HT1080 (cell line): ENCODE results near the gene GATA5. TPM values are rescaled to one million over a fixed set of nuclear protein-coding genes. Genes with fewer than 3 reads are reported as not detected.

Source experiments
- DNase-seq: peaks from one replicate; pipeline ENCODE4 v3.0.0-alpha.2; 2015; ENCODE audit warnings: low read depth
- total RNA-seq: library from RNA; depleted of rRNA; stranded (reverse); fragments of >200 nt; shearing (Covaris generic); gene quantifications from 2 replicates; pipeline ENCODE4 v1.2.3, GENCODE V29; 2014

The GATA5 gene
- total RNA-seq, 1 experiment from 2014 or later: not detected

DNA sequence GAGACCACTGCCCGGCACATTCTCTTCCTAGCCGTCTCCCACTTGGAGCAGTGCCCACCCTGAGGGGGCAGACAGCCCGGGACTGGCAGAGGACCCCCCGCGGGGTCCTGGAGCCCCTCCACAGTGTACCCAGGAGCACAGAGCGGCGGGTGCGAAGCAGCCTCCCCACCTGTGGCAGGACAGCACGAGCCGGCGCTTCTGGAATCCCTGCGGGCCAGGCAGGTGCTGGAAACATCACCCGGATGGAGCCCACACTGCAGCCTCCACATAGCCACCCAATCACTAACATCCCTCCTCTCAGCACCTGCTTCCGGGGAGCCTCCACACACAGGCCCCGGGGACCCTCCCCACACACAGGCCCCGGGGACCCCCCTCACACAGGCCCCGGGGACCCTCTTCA lies 18.7 kb downstream of the GATA5 start:
- no peak for DNase-seq

DNA sequence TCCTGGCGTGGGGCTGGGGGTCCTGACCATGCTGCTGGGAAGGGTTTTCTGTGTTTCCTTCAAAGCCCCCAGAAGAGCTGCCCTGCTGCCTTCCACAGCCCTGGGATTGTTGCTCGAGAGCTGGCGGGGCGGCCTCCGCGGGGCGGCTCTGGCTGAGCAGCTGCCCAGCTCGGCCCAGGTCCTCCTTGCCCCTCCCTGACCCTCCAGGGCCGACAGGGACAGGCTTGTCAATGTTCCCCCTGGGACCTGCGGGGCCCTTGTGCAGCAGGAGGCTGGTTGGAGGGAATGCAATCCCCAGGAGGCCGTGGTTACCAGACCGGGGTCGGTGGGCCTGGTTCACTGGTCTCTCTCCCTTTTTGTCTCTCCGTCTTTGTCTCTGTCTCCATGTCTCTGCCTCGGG lies 19.9 kb downstream of the GATA5 start:
- DNase-seq: no peak

DNA sequence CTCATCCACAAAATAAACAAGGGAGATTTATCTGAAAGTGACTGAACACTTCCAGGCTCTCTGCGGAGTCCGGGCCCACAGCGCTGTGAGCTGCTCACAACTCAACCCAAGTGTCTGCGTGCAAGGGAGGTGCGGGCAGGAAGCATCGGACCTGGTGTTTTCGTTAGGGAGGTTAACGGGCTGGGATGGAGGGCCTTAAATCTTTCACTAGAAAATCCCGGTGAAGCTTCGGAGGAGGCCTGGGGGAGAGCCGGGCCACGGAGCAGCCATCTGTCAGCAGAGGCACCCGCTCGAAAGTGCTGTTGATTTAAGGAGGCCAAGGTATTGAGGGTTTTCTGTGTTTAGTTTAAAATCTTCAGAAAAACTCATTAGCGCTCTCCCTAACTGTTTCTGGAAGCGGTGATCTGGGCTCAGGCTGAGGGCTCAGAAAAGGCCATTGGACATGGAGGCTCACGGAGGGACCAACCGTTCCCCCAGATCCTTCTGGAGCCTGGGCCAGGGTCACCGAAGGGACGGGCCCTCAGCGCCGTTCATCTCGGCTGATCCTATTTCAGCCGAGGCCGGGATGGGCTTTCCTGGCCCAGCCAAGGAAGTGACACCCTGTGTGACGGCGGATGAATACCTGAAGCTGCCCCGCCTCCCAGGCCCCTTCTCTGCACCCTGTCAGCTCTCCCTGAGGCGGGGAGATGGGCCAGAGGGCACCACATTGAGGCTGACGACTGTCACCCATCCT lies 20.7 kb downstream of the GATA5 start:
- no peak for DNase-seq

DNA sequence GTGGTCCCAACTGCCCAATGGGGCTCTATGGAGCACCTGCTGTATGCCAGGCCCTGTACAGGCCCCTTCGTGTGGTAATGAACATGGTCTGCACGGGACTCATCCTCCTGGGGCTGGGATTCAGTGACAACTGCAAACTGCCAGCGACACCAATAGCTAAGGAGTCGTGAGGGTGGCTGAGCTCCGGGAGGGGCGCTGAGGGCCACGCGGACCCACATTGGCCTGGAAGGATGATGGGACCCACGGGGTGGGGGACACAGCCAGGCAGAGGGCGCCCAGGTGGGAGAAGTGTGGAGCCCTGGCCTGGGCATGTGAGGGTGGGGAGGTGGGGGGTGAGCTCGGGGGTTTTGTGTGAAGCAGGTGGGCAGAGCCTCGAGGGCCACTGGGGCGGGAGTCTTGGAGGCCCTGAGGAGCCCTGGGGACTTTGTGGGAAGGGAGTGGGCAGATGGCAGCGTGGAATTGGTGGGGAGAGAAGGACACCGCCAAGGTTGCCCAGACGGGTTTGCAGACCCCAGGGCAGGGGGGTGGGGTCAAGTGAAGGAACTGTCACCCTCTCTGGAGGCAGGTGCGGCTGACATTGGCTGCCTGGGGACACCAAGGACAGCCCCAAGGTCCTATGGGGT lies 22.5 kb downstream of the GATA5 start:
- no peak for DNase-seq

DNA sequence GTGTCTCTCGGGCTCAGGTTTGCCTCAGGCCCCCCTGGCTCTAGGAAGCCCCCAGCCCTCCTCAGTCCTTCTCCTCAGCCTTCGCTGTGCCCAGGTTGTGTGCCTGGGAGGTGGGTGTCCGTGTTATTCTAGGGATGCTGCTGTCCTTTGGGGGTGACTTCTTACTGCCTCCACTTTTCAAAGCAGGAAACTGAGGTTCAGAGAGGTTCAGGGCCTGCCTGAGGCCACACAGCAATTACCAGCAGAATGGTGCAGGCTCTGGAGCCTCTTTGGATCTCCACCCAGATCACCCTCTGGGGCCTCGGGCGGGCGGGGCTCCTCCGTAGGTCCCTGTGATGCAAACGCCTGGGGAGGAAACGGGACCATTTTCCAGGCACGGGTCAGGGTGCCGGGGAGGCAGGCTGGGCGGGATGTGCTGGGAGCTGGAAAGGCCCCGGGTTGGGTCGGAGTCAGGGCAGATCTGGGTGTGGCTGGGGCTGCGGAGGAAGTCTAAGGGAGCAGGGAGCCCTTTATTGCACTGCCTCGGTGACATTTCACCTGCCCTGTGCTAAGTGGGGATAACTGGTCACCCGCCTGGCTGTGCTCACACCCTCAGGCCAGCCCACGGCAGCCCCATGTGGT lies 23.2 kb downstream of the GATA5 start:
- DNase-seq: no peak

DNA sequence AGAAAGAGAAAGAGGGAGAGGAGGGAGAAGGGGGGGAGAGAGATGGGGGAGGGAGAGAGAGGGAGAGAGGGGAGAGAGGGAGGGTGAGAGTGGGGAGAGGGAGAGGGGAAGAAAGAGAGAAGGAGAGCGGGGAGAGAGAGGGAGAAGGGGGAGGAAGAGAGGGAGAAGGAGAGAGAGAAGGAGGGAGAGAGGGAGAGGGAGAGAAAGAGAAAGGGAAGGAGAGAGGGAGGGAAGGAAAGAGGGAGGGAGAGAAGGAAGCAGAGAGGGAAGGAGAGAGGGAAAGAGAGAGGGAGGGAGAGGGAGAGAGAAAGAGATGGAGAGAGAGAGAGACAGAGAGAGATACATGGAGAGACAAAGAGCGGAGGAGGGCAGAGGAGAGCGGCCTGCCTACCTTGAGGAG lies 23.8 kb downstream of the GATA5 start:
- DNase-seq: no peak

DNA sequence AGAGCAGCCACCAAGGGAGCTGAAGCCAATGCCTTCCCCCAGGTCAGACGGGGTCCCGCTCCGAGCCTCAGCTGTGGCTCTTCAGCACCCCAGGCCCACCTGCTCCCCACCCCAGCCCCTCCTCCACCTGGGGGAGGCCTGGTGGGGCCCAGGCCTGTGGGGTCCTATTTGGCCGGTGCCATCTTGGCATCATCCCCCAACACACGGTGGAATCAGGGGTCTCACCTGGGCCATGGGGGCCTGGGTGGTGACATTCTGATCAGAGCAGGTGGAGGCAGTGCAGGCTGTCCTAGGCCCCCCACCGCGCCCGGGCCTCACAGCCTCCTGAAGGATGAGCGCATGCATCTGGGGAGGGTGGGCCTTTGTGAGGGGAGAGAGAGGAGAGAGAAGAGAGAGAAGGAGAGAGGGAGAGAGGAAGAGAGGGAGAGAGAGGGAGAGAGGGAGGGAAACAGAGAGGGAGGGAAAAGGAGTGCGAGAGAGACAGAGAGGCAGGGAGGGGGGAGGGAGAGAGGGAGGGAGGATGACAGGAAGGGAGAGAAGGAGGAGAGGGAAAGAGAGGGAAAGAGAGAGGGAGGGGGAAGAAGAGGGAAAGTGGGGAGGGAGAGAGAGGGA lies 24.5 kb downstream of the GATA5 start:
- DNase-seq: no peak

DNA sequence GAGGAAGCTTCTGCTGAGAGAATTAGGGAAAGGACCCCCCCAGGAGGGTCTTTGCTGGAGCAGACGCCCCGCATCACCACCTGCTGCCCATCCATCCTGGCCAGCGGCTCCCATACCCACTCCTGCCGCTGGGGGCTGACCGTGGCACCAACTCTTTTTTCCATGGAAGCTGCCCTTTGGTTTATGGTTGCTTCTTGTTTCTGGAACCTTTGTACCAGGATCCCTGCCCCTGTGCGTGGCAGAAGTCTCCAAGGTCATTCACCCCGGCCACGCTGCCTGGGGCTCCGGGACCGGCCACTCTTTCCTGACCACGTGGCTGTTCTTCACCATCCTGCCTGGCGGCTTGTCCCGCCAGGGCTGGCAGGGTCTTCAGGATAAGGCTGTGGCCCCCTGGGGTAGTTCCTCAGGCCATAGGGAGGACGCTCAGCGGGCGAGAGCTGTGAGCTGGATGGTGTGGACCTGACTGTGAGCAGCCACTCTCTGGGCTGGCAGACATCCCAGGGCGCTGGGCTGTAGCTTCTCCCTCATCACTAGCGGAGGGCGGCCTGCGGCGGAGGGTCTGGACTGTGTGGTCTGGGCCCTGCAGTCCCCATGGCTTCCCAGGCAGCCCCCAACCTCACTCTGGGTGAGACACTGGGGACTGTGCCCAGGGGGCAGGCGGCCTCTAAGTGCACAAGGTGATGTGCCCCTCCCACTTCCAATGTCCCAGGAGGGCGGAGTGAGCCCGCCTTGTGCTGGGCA lies 25.7 kb downstream of the GATA5 start:
- DNase-seq: peak; percentile 13

DNA sequence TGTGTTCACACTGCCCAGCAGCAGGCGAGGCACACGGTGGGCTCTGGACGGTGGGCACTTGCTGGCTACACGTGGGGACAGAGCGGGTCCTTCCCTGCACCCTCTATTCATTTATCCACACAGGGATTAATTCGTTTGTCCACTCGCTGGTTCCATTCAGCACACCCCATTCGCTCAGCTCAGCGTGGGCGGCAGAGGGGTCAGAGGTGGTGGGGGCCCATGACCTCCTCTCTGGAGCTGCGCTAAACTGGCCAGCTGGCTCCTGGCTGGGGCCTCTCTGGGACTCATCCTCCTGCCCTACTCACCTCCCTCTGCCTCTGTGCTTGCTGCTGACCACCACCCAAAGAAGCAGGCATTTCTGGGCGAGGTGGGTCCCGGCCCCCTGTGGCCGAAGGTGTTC lies 27.0 kb downstream of the GATA5 start:
- no peak for DNase-seq

DNA sequence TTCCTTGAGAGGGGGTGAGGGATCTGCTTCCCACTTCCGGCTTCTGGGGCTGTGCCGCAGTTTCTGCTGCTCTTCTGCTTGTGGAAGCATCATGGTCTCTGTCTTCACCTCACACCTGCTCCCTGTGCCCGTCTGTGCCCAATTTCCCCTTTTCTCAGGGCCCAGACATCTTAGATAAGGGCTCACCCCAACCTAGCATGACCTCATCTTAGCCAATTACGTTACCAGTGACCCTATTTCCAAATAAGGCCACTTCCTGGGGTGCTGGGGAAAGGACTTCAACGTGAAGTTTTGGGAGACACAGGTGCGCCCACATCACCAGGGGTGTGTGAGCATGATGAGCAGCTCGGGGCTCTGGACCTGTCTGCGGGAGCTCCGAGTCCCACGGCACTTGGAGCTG lies 27.8 kb downstream of the GATA5 start:
- DNase-seq: no peak

DNA sequence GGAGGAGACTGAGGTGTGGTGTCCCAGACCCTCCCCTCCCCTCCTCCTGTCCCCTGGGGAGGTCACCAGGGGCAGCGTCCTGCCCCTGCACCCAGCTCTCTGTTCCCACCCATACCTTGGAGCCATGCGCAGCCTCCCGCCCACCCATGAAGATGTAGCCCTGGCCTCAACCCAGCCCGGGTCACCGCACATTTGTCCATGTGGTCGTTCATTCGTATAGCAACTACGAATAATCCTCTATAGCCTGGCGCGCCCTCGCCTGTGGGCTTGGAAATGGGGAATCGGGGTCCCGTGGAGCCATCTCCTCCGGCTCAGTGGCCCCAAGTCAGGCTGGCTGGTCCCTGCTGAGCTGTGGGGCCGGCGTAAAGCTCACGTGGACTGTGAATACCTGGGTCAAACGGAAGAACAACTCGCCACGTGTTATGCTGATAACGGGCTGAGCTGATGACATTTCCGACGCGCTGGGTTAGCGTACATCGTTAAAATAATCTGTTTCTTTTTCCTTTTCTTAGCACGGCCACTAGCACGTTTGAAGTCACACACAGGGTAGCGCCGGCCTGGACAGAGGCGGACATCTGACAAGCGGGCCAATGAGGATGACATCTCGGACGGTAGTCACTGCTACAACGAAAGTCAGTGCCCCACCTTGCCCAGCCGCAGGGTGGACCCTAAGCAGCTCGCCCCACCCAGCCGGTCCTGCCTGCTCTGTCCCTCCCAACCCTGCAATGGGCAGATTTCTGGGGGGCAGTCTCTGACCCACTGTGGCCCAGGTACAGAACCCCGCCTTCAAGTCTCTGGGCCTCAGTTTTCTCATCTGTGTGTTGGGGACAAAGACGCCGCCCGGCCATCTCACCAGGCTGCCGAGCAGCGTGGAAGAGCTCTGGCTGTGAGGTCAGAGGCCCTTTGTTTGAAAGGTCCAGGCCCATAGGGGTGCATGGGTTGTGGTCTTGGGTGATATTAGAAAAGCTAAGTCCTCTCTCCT lies 28.6 kb downstream of the GATA5 start:
- DNase-seq: no peak

DNA sequence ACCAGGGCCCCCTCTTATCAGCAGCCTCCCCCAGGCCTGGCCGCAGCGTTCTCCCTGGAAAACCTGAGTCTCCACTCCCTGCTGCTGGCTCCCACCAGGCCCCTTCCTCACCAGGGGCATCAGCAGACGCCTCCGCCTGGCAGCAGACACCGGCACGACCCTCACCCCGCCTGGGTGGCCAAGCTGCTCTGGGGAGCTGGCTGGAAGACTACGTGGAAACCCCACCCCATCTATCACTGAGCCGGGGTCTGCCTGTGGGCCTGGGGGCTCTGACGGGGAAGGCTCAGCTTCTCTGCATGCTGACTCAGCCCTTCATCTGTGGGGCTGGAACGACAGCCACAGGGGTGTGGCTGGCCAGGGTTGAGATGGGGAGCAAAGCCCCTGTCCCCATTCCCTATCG lies 29.3 kb downstream of the GATA5 start:
- DNase-seq: no peak

DNA sequence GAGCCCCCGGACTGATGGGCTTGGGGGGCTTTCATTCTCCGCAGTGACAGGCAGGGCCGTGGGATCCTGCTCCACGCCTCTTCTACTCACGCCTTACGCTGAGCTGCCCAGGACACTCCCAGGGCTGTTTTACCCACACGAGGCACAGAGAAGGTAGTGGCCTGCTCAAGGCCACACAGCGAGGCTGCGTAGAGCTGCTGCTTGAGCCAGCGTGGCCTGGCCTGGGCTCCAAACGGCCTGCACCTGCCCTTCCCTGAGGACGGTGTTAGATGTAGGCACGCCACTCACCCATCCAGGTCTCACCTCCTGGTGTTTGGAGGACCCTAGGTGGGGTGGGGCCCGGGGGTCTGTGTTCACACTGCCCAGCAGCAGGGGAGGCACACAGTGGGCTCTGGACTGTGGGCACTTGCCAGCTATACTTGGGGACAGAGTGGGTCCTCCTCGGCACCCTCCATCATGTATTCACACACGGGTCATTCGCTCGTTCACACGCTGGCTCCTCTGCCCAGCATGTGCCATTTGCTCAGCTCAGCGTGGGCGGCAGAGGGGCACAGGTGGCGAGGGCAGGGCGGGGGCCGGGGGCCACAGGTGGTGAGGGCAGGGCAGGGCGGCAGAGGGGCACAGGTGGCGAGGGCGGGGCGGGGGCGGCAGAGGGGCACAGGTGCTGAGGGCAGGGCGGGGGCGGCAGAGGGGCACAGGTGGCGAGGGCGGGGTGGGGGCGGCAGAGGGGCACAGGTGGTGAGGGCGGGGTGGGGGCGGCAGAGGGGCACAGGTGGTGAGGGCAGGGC lies 30.0 kb downstream of the GATA5 start:
- DNase-seq: no peak

DNA sequence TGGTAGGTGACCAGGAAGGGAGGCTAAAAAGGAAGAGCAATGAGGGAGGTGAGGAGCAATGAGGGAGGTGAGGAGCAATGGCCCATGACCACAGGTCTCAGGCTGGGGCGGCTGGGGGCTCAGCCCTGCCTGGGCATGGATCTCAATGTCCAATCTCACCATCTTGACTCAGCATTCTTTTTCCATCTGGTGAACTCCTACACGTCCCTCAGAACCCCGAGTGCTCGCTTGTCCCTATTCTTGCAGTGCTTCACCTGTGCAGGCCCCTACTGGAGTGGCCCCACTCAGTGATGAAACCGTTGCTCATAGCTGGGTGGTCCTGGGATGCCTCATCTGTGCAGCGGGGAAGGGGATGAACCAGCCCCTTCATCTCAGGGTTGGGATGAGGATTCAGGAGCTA lies 31.5 kb downstream of the GATA5 start:
- no peak for DNase-seq

DNA sequence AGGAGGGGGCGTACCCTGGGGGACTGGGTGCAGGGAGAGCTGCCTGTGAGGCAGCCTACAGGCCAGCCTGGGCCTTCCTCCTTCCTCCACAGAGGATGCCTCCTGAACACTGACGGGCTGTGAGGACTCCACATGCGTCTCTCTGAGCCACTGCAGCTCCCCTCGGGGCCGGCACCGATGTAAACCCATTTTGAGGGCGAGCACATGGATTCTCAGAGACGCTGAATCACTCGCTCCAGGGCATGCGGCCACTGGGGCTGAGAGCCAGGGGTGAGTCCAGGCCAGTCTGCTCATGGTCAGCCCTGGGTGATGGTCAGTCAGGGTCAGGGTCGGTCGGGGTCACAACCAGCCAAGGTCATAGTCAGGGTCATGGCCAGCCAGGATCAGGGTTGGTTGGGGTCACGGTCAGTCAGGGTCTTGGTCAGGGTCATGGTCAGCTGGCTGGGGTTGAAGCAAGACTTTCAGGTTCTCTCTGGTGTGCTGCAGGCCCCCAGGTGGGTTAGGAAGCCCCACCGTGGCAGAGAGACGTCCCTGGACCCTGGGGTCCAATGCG lies 33.7 kb downstream of the GATA5 start:
- no peak for DNase-seq

DNA sequence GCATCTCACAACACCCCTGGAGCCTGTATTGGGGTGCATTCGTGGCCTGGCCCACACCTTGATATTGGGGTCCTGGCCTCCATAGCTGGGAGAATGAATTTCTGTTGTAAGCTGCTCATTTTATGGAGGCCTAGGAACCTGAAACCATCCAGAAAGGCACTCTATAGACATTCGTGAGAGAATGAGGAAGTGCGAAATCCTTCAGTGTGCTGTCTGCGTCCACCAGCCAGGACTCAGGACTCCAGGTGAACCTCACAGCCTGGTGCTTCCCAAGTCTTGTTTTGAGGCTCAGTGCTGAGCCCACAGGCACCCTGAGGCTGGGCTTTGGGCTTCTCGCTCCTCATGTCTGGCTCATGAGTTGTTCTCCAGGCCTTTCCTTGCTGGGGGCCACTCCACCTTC lies 36.6 kb downstream of the GATA5 start:
- no peak for DNase-seq

DNA sequence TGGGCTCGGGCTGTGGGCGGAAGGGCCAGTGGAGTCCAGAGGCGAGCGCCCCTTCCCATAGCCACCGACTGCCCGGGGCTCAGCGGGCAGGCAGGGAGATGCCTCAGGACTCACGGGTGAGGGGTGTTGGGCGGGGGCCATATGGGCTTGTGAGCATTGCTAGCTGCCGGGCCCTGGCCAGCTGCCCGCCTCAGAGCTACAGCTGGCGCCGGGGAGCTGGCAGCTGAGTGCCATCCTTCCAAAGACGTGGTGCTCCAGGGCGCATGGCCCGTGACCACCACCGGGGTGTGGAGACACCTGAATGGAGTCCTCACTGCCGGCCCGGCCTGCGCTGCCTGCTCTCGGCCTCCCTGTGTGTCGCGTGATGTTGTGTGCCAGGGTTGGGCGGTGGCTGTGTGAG lies 37.9 kb downstream of the GATA5 start:
- no peak for DNase-seq

DNA sequence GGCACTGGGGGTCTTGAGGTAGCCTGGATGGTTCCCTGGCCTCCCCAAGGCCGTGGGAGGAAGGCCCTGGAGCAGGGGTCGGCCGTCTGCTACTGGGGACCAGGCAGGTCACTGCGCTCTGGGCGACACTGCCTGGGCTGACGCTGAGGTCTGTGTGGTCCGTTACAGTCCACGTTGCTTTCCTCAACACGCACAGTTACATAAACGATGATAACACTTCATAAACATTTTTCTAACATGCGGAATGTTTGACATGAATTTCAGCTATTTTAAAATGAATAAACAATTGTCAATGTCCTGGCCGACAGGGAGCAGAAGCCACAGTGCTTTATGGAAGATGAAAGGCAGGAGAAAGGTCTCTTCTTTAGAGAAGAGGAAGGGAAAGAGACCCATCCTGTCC lies 38.3 kb downstream of the GATA5 start:
- DNase-seq: no peak

DNA sequence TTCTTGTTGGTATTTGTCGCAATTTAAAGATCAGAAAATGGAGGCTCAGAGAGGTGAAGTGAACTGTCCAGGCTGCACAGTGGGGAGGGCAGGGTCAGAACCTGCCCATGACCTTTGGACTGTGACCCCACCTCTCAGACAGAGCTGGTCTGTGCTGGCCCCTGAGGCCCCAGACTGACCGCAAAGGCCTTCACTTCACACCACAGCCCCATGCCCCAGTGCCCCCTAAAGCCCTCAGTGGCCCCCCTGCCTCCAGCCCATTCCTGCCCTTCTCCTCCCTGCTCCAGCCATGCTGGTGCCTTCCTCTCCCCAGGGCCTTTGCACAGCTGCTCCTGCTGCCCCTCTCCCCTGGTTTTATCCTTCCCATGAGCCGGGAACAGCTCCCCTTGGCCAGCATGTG lies 39.1 kb downstream of the GATA5 start:
- DNase-seq: no peak
